ENCODE measurements around the gene NMNAT1. TPM values are rescaled to one million over a fixed set of nuclear protein-coding genes. Genes with fewer than 3 reads are reported as not detected.

NMNAT1 gene
- total RNA-seq, 1 donor from 2014 or later, result 11.0 TPM

DNA sequence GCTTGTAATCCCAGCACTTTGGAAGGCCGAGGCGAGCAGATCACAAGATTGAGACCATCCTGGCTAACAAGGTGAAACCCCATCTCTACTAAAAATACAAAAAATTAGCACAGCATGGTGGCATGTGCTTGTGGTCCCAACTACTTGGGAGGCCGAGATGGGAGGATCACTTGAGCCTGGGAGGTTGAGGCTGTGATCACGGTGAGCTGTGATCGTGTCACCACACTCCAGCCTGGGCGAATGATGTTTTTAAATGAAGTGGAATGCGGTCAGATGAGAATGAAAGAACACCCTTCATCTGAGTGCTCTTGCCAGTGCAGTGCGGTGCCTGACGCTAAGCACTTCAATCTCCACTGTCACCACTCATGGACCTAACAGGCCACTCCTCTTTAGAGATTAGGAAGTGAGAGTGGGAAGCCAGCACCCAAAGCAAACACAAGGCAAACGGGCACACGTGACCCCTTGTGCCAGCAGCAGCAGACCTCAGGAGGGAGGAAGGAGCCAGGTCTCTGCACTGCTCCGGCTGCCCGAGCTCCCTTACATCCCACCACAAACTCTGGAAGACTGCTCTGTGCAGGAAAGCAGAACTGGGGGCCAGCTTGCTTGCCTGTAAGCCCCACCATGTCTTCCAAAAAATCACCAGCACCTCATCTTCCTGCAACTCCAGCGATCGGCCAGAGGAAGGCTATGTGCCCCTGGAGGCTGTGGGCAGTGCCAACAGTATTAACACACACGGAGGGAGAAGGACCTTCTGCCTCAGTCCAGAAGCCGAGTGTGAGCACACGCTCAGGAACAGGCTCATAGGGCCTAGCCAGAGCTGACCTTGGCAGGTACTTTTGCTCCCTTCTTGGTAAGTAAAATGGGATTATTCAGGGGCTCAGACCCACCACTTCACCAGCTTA is 42.9 kb upstream of the NMNAT1 start:
- H3K9me3 ChIP-seq (ENCODE audit: insufficient read depth, low read depth, low read length), result no peaks in the 10 kb centered on the region
- H3K36me3 ChIP-seq (ENCODE audit: insufficient read depth, low read length), result no peaks in the 10 kb centered on the region
- Mint-ChIP-seq H3K36me3 (ENCODE audit: low read depth, unreplicated experiment) (peaks cover 6% of the 10 kb centered on the region), H3K27ac (ENCODE audit: unreplicated experiment) (no peak overlapping the region), H3K4me3 (ENCODE audit: unreplicated experiment) (no peak overlapping the region), H3K27me3 (ENCODE audit: low read depth, unreplicated experiment) (no peaks in the 10 kb centered on the region), H3K4me1 (ENCODE audit: low read depth, unreplicated experiment) (peaks cover 28% of the 10 kb centered on the region), H3K9me3 (ENCODE audit: unreplicated experiment) (no peaks in the 10 kb centered on the region)
- no peak overlapping the region for H3K4me2 ChIP-seq (ENCODE audit: low read length)
- H3K9ac ChIP-seq (ENCODE audit: low read length), result no peak overlapping the region
- DNase-seq (ENCODE audit: low read depth), result no peak
- no peak for TF ChIP-seq EZH2 (IDR thresholded peaks at IDR 0.05; ENCODE audit: insufficient read depth, low read length)
- TF ChIP-seq CTCF (IDR thresholded peaks at IDR 0.05; ENCODE audit: insufficient read depth, low read depth, low read length), result no peak
- H3K4me3 ChIP-seq (ENCODE audit: insufficient read depth, low read depth, low read length), result no peak overlapping the region
- no peak overlapping the region for H2AFZ ChIP-seq (ENCODE audit: low read depth, low read length)
- no peak overlapping the region for H3K27ac ChIP-seq (ENCODE audit: low read depth, low read length)
- peaks cover 39% of the 10 kb centered on the region for H4K20me1 ChIP-seq (ENCODE audit: insufficient read depth, low read length)
- H3K79me2 ChIP-seq (ENCODE audit: insufficient read depth, low read length), result peaks cover 27% of the 10 kb centered on the region
- peaks cover 14% of the 10 kb centered on the region for H3K4me1 ChIP-seq (ENCODE audit: insufficient read depth, low read length)
- FAIRE-seq, result no peak
- H3K27me3 ChIP-seq (ENCODE audit: insufficient read depth, low read length), result no peaks in the 10 kb centered on the region

- Mint-ChIP-seq H3K4me3 (ENCODE audit: unreplicated experiment) (no peak overlapping the region), H3K36me3 (ENCODE audit: low read depth, unreplicated experiment) (peaks cover 6% of the 10 kb centered on the region), H3K4me1 (ENCODE audit: low read depth, unreplicated experiment) (peaks cover 32% of the 10 kb centered on the region), H3K9me3 (ENCODE audit: unreplicated experiment) (no peaks in the 10 kb centered on the region), H3K27ac (ENCODE audit: unreplicated experiment) (no peak overlapping the region), H3K27me3 (ENCODE audit: low read depth, unreplicated experiment) (no peaks in the 10 kb centered on the region)
- DNase-seq (ENCODE audit: low read depth), result no peak
- Histone ChIP-seq H3K4me2 (ENCODE audit: low read length) (no peak overlapping the region), H3K9ac (ENCODE audit: low read length) (no peak overlapping the region), H3K9me3 (ENCODE audit: insufficient read depth, low read depth, low read length) (no peaks in the 10 kb centered on the region), H2AFZ (ENCODE audit: low read depth, low read length) (no peak overlapping the region), H3K27me3 (ENCODE audit: insufficient read depth, low read length) (no peaks in the 10 kb centered on the region), H3K4me3 (ENCODE audit: insufficient read depth, low read depth, low read length) (no peak overlapping the region), H3K36me3 (ENCODE audit: insufficient read depth, low read length) (no peaks in the 10 kb centered on the region), H3K4me1 (ENCODE audit: insufficient read depth, low read length) (peaks cover 14% of the 10 kb centered on the region), H3K79me2 (ENCODE audit: insufficient read depth, low read length) (peaks cover 30% of the 10 kb centered on the region), H4K20me1 (ENCODE audit: insufficient read depth, low read length) (peaks cover 39% of the 10 kb centered on the region), H3K27ac (ENCODE audit: low read depth, low read length) (no peak overlapping the region)
- no peak for TF ChIP-seq EZH2 (IDR thresholded peaks at IDR 0.05; ENCODE audit: insufficient read depth, low read length)
- TF ChIP-seq CTCF (IDR thresholded peaks at IDR 0.05; ENCODE audit: insufficient read depth, low read depth, low read length), result no peak
- FAIRE-seq, result no peak
Measured at GRCh38 chr1:9901148-9902059, 41.9 kb upstream of the NMNAT1 start.

Data from astrocyte (in vitro differentiated cells and primary cell).